ENCODE measurements around the gene KIF26B.
A peak's percentile ranks its signal among the peaks of the same experiment; 100 is the strongest.

The KIF26B gene

GRCh38 chr1:245516284-245516759 is 361.5 kb downstream of the KIF26B start:
- TF ChIP-seq POLR2A (IDR thresholded peaks at IDR 0.05; ENCODE audit: extremely low read depth, insufficient read length) (no peak), MYC (IDR thresholded peaks at IDR 0.05; ENCODE audit: low read depth, low read length) (0 out of 2 replicates have a peak, but pooled peaks have one; percentile 24), MAX (IDR thresholded peaks at IDR 0.05; ENCODE audit: low read depth, low read length) (peak; percentile 47), CTCF (IDR thresholded peaks at IDR 0.05; ENCODE audit: low read depth, low read length) (peak; percentile 56)
- DNase-seq (ENCODE audit: low read depth), result peak; percentile 92
- no peak overlapping the region for H3K4me3 ChIP-seq (ENCODE audit: low read depth, low read length)

GRCh38 chr1:245520611-245521010 is 365.8 kb downstream of the KIF26B start:
- TF ChIP-seq POLR2A (IDR thresholded peaks at IDR 0.05; ENCODE audit: extremely low read depth, insufficient read length) (no peak), MYC (IDR thresholded peaks at IDR 0.05; ENCODE audit: low read depth, low read length) (no peak), MAX (IDR thresholded peaks at IDR 0.05; ENCODE audit: low read depth, low read length) (no peak), CTCF (IDR thresholded peaks at IDR 0.05; ENCODE audit: low read depth, low read length) (no peak)
- DNase-seq (ENCODE audit: low read depth), result no peak
- no peak overlapping the region for H3K4me3 ChIP-seq (ENCODE audit: low read depth, low read length)

- TF ChIP-seq CTCF (IDR thresholded peaks at IDR 0.05; ENCODE audit: low read depth, low read length) (no peak), MAX (IDR thresholded peaks at IDR 0.05; ENCODE audit: low read depth, low read length) (no peak), MYC (IDR thresholded peaks at IDR 0.05; ENCODE audit: low read depth, low read length) (no peak), POLR2A (IDR thresholded peaks at IDR 0.05; ENCODE audit: extremely low read depth, insufficient read length) (no peak)
- no peak for DNase-seq (ENCODE audit: low read depth)
- H3K4me3 ChIP-seq (ENCODE audit: low read depth, low read length), result no peak overlapping the region
Measured at GRCh38 chr1:245526141-245526540, 371.4 kb downstream of the KIF26B start.

- no peak for DNase-seq (ENCODE audit: low read depth)
- no peak for TF ChIP-seq CTCF (IDR thresholded peaks at IDR 0.05; ENCODE audit: low read depth, low read length)
- TF ChIP-seq MYC (IDR thresholded peaks at IDR 0.05; ENCODE audit: low read depth, low read length), result no peak
- no peak for TF ChIP-seq POLR2A (IDR thresholded peaks at IDR 0.05; ENCODE audit: extremely low read depth, insufficient read length)
- TF ChIP-seq MAX (IDR thresholded peaks at IDR 0.05; ENCODE audit: low read depth, low read length), result no peak
- H3K4me3 ChIP-seq (ENCODE audit: low read depth, low read length), result no peak overlapping the region
Measured at GRCh38 chr1:245528258-245528635, 373.5 kb downstream of the KIF26B start.

- TF ChIP-seq POLR2A (IDR thresholded peaks at IDR 0.05; ENCODE audit: extremely low read depth, insufficient read length), result no peak
- no peak for TF ChIP-seq MYC (IDR thresholded peaks at IDR 0.05; ENCODE audit: low read depth, low read length)
- TF ChIP-seq MAX (IDR thresholded peaks at IDR 0.05; ENCODE audit: low read depth, low read length), result no peak
- TF ChIP-seq CTCF (IDR thresholded peaks at IDR 0.05; ENCODE audit: low read depth, low read length), result no peak
- no peak overlapping the region for H3K4me3 ChIP-seq (ENCODE audit: low read depth, low read length)
- no peak for DNase-seq (ENCODE audit: low read depth)
Measured at GRCh38 chr1:245530937-245531336, 376.2 kb downstream of the KIF26B start.

Data from NB4 (cell line).